ENCODE results near the gene CHCHD1. TPM values are rescaled to one million over a fixed set of nuclear protein-coding genes. Genes with fewer than 3 reads are reported as not detected.

CHCHD1 gene
- total RNA-seq, 1 donor from 2014 or later: 25.3 TPM

GRCh38 chr10:73803680-73804286 lies 21.9 kb downstream of the CHCHD1 start:
- Mint-ChIP-seq H3K27ac (ENCODE audit: unreplicated experiment) (peak overlapping the region; percentile 71), H3K4me1 (ENCODE audit: low read depth, unreplicated experiment) (peaks cover 9% of the 10 kb centered on the region)
- FAIRE-seq: no peak

GRCh38 chr10:73806176-73806950 lies 24.5 kb downstream of the CHCHD1 start:
- Mint-ChIP-seq H3K9me3 (ENCODE audit: unreplicated experiment) (no peaks in the 10 kb centered on the region), H3K4me3 (ENCODE audit: unreplicated experiment) (peak overlapping the region; percentile 66), H3K4me1 (ENCODE audit: low read depth, unreplicated experiment) (peaks cover 19% of the 10 kb centered on the region), H3K36me3 (ENCODE audit: low read depth, unreplicated experiment) (peaks cover 41% of the 10 kb centered on the region), H3K27ac (ENCODE audit: unreplicated experiment) (no peak overlapping the region), H3K27me3 (ENCODE audit: low read depth, unreplicated experiment) (no peaks in the 10 kb centered on the region)
- FAIRE-seq (no peak), DNase-seq (ENCODE audit: low read depth) (no peak)
- H3K9ac ChIP-seq (ENCODE audit: low read length): no peak overlapping the region
- H3K9me3 ChIP-seq (ENCODE audit: insufficient read depth, low read depth, low read length): no peaks in the 10 kb centered on the region
- H4K20me1 ChIP-seq (ENCODE audit: insufficient read depth, low read length): peaks cover 51% of the 10 kb centered on the region
- no peak overlapping the region for H3K27ac ChIP-seq (ENCODE audit: low read depth, low read length)
- TF ChIP-seq EZH2 (IDR thresholded peaks at IDR 0.05; ENCODE audit: insufficient read depth, low read length): no peak
- TF ChIP-seq, protein P1, sequence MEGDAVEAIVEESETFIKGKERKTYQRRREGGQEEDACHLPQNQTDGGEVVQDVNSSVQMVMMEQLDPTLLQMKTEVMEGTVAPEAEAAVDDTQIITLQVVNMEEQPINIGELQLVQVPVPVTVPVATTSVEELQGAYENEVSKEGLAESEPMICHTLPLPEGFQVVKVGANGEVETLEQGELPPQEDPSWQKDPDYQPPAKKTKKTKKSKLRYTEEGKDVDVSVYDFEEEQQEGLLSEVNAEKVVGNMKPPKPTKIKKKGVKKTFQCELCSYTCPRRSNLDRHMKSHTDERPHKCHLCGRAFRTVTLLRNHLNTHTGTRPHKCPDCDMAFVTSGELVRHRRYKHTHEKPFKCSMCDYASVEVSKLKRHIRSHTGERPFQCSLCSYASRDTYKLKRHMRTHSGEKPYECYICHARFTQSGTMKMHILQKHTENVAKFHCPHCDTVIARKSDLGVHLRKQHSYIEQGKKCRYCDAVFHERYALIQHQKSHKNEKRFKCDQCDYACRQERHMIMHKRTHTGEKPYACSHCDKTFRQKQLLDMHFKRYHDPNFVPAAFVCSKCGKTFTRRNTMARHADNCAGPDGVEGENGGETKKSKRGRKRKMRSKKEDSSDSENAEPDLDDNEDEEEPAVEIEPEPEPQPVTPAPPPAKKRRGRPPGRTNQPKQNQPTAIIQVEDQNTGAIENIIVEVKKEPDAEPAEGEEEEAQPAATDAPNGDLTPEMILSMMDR (IDR thresholded peaks at IDR 0.05; ENCODE audit: insufficient read depth, low read depth, low read length): no peak
- H3K4me3 ChIP-seq (ENCODE audit: insufficient read depth, low read depth, low read length): no peak overlapping the region
- peaks cover 17% of the 10 kb centered on the region for H3K79me2 ChIP-seq (ENCODE audit: insufficient read depth, low read length)
- peaks cover 32% of the 10 kb centered on the region for H3K36me3 ChIP-seq (ENCODE audit: insufficient read depth, low read length)
- H3K4me1 ChIP-seq (ENCODE audit: insufficient read depth, low read length): peaks cover 6% of the 10 kb centered on the region
- no peak overlapping the region for H3K4me2 ChIP-seq (ENCODE audit: low read length)
- H2AFZ ChIP-seq (ENCODE audit: low read depth, low read length): no peak overlapping the region
- H3K27me3 ChIP-seq (ENCODE audit: insufficient read depth, low read length): no peaks in the 10 kb centered on the region

More at GRCh38 chr10:73803680-73804286, 21.9 kb downstream of the CHCHD1 start:
- no peak for TF ChIP-seq EZH2 (IDR thresholded peaks at IDR 0.05; ENCODE audit: insufficient read depth, low read length)
- TF ChIP-seq, protein P1 (IDR thresholded peaks at IDR 0.05; ENCODE audit: insufficient read depth, low read depth, low read length): no peak
- Mint-ChIP-seq H3K36me3 (ENCODE audit: low read depth, unreplicated experiment) (peaks cover 35% of the 10 kb centered on the region), H3K9me3 (ENCODE audit: unreplicated experiment) (no peaks in the 10 kb centered on the region), H3K27me3 (ENCODE audit: low read depth, unreplicated experiment) (no peaks in the 10 kb centered on the region), H3K4me3 (ENCODE audit: unreplicated experiment) (peak overlapping the region; percentile 54)
- H3K4me2 ChIP-seq (ENCODE audit: low read length): no peak overlapping the region
- H4K20me1 ChIP-seq (ENCODE audit: insufficient read depth, low read length): peaks cover 45% of the 10 kb centered on the region
- H3K4me1 ChIP-seq (ENCODE audit: insufficient read depth, low read length): no peaks in the 10 kb centered on the region
- no peak overlapping the region for H3K4me3 ChIP-seq (ENCODE audit: insufficient read depth, low read depth, low read length)
- H3K27ac ChIP-seq (ENCODE audit: low read depth, low read length): no peak overlapping the region
- H3K36me3 ChIP-seq (ENCODE audit: insufficient read depth, low read length): peaks cover 39% of the 10 kb centered on the region
- no peak overlapping the region for H2AFZ ChIP-seq (ENCODE audit: low read depth, low read length)
- DNase-seq (ENCODE audit: low read depth): no peak
- H3K79me2 ChIP-seq (ENCODE audit: insufficient read depth, low read length): peaks cover 11% of the 10 kb centered on the region
- H3K9me3 ChIP-seq (ENCODE audit: insufficient read depth, low read depth, low read length): no peaks in the 10 kb centered on the region
- H3K27me3 ChIP-seq (ENCODE audit: insufficient read depth, low read length): no peaks in the 10 kb centered on the region
- H3K9ac ChIP-seq (ENCODE audit: low read length): no peak overlapping the region
